Dermis lymphatic vessel endothelial cell (primary cell): ENCODE data around the gene TIMD4. TPM values are rescaled to one million over a fixed set of nuclear protein-coding genes. Genes with fewer than 3 reads are reported as not detected.

ENCODE experiments used
- total RNA-seq: library from RNA; depleted of rRNA; stranded (reverse); fragments of >200 nt; gene quantifications from 2 replicates; pipeline ENCODE4 v1.2.1, GENCODE V29; 2014

Gene TIMD4
- not detected in 2 replicates for total RNA-seq

GRCh38 chr5:156963125-156963524 is at the start of gene TIMD4:
Gene TIMD4, minus strand, starts transcription at chr5:156963226. Its CDS starts 28 bp downstream, at chr5:156963198.

Other genes with a start within 250 kb of the TIMD4 start
- gene PPP1R2B, start 112.9 kb downstream of the TIMD4 start, total RNA-seq, result 0.22 and 0.34 TPM in 2 replicates
- not detected in 2 replicates for gene HAVCR1, start 95.9 kb upstream of the TIMD4 start, total RNA-seq
- 0.11 and 1.5 TPM in 2 replicates for gene HAVCR2, start 145.8 kb upstream of the TIMD4 start, total RNA-seq
- 8.1 and 9.2 TPM in 2 replicates for gene MED7, start 179.6 kb upstream of the TIMD4 start, total RNA-seq
- gene GARIN3, start 203.0 kb upstream of the TIMD4 start, total RNA-seq, result not detected in 2 replicates
- gene ITK, start 217.6 kb upstream of the TIMD4 start, total RNA-seq, result not detected in 2 replicates